Right lung (tissue), 5 donors: ENCODE data around the gene CAMK2D. TPM values are rescaled to one million over a fixed set of nuclear protein-coding genes. Genes with fewer than 3 reads are reported as not detected.

Source experiments
- DNase-seq, 2 donors: peaks; one replicate each; pipeline ENCODE4 v3.0.0-alpha.2; 2013
- polyA plus RNA-seq, 5 donors: library from polyadenylated mRNA; unstranded; fragments of 120-200 nt; gene quantifications; one replicate each; pipeline versions ENCODE4 v1.2.1 to v1.2.3, GENCODE V29; 2013; ENCODE audit warnings: inconsistent platforms in 1 of 5, low replicate concordance in 1 of 5; ENCODE audit not compliant: insufficient read length in 5 of 5, insufficient read depth in 1 of 5

CAMK2D gene
- polyA plus RNA-seq, 5 donors = 54.2 to 86.9 (median 72.3) TPM

- DNase-seq = no peak
Measured at GRCh38 chr4:113444386-113444785, 317.2 kb downstream of the CAMK2D start.

- no peak for DNase-seq
Measured at GRCh38 chr4:113442826-113443225, 318.7 kb downstream of the CAMK2D start.

GRCh38 chr4:113440371-113440770, 321.2 kb downstream of the CAMK2D start:
- DNase-seq = no peak

DNA sequence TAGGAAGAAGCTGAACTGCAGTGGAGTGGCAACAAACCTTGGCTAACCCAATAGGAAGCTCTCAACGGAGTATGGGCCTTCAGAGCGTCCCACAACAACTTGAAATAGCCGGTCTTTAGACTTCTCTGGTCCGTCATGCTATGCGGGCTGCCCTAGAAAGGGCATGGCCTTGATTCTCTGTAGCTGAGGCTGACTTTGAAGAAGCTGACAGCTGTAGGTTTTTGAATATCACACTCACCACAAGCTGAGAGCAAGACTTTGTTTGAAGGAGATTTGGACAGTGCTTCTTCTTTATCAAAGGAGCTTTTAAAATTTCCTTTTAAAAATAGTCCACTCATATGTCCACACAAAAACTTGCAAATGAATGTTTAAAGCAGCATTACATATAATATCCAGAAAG, 322.9 kb downstream of the CAMK2D start:
- DNase-seq = no peak

- no peak for DNase-seq
Measured at GRCh38 chr4:113437129-113437528, 324.4 kb downstream of the CAMK2D start.

DNA sequence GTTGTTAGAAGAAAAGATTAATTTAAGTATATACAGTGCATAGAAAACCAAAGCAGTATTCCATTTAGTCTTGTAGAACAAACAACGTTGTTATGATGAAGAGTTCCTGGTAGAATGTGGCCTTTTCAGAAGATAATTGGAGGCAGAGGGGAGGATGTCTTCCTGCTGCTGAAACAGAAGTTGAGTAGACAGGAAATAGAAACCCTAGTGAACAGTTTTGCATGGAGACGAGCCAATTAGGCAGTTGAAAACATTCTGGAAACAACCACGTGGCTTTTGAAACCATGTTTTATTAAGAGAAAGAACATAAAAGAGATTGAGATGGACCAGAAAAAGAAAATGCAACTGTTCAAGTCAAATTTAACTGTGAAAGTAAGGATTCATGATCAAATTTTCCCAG, 325.2 kb downstream of the CAMK2D start:
- DNase-seq = no peak

DNA sequence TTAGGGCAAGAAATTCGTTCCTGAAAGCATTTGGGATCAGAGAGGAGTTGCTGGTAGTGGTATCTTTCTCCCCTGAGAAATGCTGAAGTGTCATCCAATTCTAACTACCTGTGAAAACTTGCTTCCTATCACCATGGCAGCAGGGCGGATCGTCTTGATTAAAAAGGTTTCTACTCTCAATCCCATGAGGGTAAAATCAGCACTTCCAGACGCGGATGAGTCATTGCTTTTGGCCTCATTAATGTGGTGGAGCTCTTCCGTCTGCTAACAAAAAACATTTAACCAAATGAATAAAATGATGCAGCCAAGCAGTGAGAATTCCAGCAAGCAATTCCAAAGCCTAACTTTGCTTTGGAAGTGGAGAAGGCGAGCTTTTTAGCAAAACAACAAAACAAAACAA, 325.6 kb downstream of the CAMK2D start:
- DNase-seq = no peak

DNA sequence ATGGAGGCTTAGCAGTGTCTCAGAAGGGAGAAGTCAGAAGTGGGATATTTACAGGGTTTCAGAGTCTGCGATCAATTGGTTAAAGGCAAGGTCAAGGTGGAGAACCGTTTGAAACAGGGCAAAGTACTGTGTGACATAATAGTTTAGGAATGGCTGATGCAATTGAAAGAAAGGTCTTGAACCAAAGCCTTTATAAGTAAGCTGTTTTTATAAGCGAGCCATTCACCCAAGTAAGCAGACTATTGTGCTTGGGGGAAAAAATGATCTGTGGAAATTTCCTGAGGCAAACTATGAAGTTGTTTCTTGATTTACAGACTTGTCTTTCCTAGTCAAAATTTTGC, 327.3 kb downstream of the CAMK2D start:
- no peak for DNase-seq

DNA sequence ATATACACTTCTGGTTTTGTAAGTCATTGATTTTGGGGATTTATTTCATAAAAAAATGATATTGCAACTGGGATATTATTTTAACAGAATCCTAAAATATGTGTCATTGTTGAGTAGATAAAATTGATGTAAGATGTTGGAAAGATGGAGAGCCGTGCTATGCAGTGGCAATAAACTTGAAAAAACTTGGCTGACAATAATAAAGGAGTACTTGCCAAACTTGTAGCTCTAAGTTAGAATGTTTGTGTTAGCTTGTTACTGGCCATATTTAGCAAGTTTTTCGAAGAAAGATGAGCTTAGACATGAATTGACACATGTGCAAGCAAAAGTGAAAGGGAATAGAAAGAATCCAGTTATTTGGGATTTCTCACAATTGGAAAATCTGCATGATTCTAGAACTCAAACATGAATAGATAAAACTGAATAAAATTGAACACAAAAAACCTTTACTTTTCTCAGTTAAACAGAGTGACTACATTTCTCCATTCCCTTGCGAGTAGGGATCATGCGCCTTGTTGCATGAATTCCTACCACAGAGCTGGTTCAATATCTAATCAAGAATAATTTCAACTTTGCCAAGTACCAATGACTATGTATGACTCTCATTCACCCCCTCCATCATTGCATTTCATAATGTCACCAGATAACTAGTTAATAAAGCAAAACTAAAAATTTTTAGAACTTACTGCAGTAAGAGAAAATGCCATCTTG, 327.8 kb downstream of the CAMK2D start:
- no peak for DNase-seq

- DNase-seq = no peak
Measured at GRCh38 chr4:113433116-113433515, 328.4 kb downstream of the CAMK2D start.

- no peak for DNase-seq
Measured at GRCh38 chr4:113423631-113424030, 337.9 kb downstream of the CAMK2D start.

- DNase-seq = no peak
Measured at GRCh38 chr4:113420938-113421337, 340.6 kb downstream of the CAMK2D start.

DNA sequence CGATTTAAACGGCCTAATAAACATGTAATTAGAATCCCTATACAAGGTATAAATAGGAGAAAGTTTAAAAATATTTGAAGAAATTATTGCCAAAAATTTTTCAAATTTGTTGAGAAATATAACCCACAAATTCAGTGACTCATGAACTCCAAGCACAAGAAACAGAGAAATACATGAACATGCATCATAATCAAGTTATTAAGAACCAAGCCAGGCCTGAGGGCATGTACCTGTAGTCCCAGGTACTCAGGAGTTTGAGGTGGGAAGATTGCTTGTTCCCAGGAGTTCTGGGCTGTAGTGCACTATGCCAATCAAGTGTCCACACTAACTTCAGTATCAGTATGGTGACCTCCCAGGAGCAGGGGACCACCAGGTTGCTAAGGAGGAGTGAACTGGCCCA, 341.9 kb downstream of the CAMK2D start:
- no peak for DNase-seq

DNA sequence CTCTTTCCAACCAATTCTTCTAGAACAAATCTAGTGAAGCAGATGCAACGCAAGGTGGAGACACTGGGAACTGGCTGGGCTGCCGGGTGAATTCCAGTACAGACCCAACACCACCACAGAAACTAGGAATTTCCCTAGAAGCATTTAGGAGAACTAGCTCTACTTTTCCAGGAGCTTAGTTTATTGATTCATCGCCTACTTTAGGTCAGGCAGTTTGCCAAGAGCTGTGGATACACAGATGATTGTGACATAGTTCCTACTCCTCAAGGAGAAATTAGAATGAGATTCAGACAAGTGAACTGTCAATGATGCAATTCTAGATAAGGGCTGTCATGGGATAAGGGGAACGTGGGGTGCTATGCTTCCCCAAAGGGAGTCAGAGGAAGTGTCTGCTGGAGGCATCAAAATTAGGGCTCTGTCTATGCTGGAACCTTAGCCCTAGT, 350.0 kb downstream of the CAMK2D start:
- DNase-seq = no peak

- DNase-seq = no peak
Measured at GRCh38 chr4:113410686-113411085, 350.9 kb downstream of the CAMK2D start.

- DNase-seq = no peak
Measured at GRCh38 chr4:113409181-113409580, 352.4 kb downstream of the CAMK2D start.

GRCh38 chr4:113407409-113407808, 354.1 kb downstream of the CAMK2D start:
- no peak for DNase-seq

- DNase-seq = no peak
Measured at GRCh38 chr4:113406723-113407016, 354.9 kb downstream of the CAMK2D start.

DNA sequence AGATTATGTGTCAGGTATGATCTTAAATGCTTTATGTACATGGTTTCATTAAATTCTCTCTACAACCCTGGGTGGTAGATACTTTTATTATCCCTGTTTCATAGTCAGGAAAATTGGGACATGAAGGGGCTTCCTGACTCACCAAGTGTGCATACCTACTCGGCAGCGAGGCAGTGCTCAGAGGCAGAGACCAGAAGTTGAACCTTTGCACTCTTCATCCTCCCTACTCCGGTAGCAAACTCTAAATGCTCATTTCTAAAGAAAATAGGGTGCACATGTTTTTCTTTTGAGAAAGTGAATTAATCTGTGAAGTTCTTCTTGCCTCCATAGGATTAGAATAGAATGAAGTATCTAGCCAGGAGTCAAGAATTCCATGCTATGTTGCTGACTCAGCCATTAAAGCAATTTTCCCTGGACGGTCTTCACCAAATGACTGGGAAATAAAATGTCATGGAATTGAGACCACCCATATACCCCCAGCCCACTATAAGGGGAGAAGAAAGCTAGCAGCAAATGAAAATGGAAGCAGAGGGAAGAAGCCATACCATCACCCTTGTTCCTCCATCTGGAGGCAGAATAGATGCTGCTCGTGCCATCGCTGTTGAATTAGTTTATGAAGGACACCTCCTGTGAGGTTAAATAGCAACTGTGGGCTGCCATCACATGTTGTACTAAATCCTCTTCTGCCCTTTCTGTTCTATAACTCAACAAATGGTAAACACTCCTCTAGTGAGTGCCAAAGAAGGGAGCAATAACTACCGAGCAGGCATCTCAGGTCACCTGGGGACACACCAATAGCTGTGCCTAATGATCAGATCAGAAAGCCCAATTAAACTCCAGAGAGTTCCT, 355.4 kb downstream of the CAMK2D start:
- no peak for DNase-seq

DNA sequence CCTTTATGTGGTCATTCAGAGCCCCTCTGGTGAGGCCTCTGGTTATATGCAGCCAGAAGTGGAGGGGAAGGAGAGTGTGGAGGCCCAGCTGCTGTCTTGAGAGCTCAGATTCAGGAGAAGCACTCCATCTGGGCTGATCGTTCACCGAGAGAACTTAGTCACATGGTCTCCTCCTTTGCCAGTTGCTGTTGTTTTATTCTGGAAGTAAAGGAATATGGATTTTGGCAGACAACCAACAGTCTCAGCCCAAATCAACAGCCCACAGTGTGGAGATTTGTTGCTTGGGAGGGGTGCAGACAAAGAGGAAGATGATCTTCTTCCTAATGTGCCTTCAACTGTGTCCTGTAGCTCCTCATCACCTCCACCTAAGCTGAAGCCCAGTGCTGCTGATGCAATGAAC, 356.7 kb downstream of the CAMK2D start:
- peak in 1 of 2 donors; percentile 27 for DNase-seq

- no peak for DNase-seq
Measured at GRCh38 chr4:113404167-113404571, 357.4 kb downstream of the CAMK2D start.
